Jurkat, Clone E6-1 (cell line): ENCODE results near the gene RAI1.

Experiments
- DNase-seq: peaks from one replicate; pipeline ENCODE4 v3.0.0-alpha.2; 2011; ENCODE audit warnings: low read depth, low spot score
- H3K4me3 ChIP-seq: 2 replicates; pipeline ENCODE4 v1.5.1; 2011; ENCODE audit warnings: mild to moderate bottlenecking, low read length, control low read depth, moderate library complexity

RAI1 gene

GRCh38 chr17:17754719-17755686, 73.7 kb downstream of the RAI1 start:
- DNase-seq = no peak

DNA sequence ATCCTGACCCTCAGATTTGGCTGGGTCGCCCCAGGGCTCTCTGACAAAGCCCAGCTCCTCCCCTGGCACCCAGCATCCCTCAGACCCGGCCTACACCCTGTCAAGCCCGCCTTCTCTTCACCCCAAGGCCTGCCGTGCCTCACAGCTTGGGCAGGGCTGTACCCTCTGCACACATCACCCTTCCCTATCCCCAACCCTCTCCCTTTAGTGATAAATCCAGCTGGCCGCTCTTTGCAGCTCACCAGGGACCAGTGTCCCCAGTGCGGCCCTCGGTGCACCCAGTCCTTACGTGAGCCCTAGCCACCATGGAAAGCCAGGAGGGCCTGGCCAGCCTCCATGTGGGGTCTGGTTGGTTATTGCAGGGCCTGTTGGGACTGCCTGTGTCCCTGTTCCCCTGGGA, 74.5 kb downstream of the RAI1 start:
- no peak for DNase-seq
- H3K4me3 ChIP-seq = no peak overlapping the region

More at GRCh38 chr17:17754719-17755686, 73.7 kb downstream of the RAI1 start:
- no peak overlapping the region for H3K4me3 ChIP-seq

DNA sequence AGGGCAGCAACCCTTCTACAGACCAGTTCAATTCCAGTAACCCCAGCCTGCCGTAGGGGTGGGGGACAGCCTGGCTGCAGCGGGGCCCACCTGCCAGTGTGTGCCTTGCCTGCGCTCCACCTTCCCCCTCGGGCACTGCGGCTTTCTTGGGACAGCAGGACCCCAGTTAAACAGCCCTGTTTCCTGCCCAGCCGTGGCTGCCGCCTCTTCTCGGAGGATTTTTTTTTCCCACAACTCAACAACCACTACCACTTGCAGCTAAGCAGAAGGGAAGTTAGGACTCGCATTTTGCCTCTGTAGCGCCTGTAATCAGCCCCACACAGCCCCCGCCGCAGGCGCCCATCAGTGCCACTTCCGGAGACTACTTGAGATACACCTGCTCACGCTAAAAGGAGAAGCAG, 76.1 kb downstream of the RAI1 start:
- DNase-seq = peak; percentile 95
- peak overlapping the region; percentile 50 for H3K4me3 ChIP-seq

- H3K4me3 ChIP-seq = peak overlapping the region; percentile 50
- DNase-seq = peak; percentile 73
Measured at GRCh38 chr17:17757956-17758845, 76.9 kb downstream of the RAI1 start.

- peak overlapping the region; percentile 50 for H3K4me3 ChIP-seq
- DNase-seq = peak; percentile 48
Measured at GRCh38 chr17:17758941-17759563, 77.8 kb downstream of the RAI1 start.

DNA sequence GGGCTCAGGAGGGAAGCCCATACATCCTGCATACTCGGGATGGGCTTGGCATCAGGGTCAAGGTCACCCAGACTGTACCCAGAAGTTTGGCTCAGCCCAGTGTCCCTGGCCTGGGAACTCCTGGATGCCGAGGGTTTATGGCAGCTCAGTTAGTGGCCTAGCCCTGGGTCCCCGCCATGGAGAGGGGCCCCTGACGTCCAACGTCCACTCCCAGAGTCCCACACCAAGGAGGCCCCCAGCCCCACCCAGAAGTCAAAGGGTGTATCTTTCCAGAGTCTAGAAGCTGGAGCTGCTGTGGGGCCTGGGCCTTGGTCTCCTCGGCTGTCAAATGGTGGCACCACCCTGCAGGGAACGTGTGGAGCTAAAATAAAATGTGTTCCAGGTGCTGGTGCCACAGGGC, 79.1 kb downstream of the RAI1 start:
- DNase-seq = no peak
- H3K4me3 ChIP-seq = no peak overlapping the region

- H3K4me3 ChIP-seq = no peak overlapping the region
- no peak for DNase-seq
Measured at GRCh38 chr17:17760872-17761550, 79.8 kb downstream of the RAI1 start.

GRCh38 chr17:17761894-17762743, 80.9 kb downstream of the RAI1 start:
- DNase-seq = no peak
- H3K4me3 ChIP-seq = no peak overlapping the region

DNA sequence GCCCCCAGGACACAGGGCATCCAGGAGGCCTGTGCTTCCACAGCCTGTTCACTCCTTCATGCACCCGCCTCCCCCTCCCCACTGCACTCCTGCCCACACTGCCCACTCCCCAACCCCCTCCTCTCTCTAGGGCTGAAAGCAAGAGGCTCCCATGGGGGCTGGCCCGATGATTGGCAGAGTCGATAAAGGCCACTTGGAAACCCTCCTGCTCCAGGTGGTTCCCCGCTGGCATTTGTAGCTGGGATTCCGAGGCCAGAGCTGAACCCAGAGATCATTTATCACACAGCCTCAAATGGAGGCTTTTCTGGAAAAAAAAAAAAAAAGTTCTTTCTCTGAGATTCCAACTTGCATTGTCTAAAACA, 81.5 kb downstream of the RAI1 start:
- no peak overlapping the region for H3K4me3 ChIP-seq
- no peak for DNase-seq

DNA sequence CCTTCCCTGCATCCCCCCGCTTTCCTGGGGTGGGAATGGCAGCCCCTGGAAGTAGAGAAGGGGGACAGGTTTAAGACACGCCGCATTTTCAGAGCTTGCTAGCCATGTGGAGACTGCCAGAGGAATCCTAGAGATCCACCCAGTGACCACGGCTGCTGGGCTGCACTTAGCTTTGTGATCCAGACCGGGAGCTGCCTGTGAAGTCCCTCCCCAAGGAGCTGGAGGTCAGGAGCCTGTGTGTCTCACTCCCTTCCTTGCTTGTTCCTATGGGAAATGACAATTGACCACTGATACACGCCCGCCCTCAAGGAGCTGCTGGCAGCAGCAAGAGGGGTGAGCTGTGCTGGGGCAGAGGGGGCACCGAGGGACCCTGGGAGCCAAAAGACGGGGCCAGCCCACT, 81.9 kb downstream of the RAI1 start:
- no peak overlapping the region for H3K4me3 ChIP-seq
- DNase-seq = no peak

DNA sequence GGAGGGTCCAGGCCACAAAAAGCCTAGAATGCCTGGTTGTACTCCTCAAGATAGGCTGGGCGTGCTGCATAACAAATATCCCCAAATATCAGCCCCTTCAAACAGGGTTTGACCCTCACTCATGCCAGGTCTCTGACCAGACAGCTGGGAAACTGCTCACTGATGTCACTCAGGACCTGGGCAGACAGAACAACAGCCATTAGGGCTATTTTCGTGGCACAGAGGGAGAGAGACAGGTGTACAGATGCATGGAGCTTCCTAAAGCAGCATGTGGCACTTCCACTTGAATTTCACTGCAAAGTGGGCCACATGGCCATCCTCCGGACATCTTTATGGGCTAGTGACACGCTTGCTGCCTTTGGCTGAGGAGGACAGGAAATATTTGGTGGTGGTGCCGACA, 82.5 kb downstream of the RAI1 start:
- H3K4me3 ChIP-seq = peak overlapping the region; percentile 13; the same call in 1 of the 2 replicates
- no peak for DNase-seq

DNA sequence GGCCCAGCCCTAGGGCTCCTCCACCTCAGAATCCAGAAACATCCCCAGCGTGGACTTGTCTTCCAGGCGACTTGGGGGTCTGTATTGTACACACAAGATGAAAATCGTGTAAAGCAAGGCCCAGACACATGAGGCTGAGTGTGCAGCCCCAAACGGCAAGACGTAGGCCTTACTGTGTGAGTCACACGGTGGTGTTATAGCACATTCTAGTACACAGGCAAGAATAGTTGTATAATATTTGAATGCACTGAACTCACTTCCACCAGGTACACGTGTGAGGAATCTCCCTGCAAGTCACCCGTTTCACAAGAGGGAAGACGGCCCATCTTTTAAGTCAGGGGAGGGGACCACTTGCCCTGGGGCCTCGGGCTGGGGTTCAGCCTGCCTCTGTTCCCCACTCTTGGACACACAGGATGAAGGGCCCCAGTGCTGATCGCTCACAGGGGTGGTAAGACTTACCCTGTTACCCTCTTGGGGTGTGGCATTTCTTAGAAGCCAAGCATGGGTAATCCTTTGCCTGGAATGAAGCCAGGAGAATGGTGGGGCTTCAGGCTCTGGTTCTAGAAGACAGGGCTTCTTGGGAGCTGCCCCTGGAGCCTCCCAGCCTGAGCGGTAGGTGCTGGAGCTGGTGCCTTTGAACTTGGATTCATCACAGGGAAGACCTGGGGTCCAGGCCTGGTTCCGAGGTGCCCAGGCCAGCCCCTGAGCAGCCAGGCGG, 84.3 kb downstream of the RAI1 start:
- no peak for DNase-seq
- no peak overlapping the region for H3K4me3 ChIP-seq

DNA sequence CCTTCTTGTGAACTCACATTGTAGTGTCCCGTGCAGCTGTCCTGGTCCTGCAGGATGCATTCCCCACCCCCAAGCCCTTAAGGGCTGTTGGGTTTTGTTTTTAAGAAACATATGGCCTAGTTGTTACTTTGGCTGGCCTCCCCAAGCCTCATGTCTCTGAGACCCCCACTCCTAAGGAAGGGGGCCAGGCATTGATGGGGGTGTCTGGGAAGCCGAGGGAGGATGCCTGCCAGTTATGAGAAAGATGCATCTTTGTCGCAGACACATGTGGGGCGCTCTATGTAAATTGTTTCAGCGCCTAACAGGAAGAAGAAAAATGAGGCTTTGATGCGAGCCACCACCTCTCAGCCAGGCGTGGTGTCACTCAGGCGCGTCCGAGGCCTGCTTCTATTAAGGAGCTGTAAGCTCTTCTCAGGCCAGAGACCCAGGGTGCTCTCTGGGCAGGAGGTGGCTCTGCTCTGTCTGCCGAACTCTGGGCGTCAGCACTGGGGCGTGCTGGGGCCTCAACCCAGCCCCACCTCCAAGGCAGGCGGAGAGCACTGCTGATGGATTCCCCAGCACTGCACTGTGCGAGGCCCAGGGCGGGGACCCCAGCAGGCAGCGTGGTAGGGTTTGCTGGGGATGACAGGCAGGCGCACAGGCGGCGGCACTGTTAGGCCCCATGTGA, 85.0 kb downstream of the RAI1 start:
- no peak for DNase-seq
- H3K4me3 ChIP-seq = no peak overlapping the region

- DNase-seq = no peak
- no peak overlapping the region for H3K4me3 ChIP-seq
Measured at GRCh38 chr17:17766744-17767120, 85.5 kb downstream of the RAI1 start.

GRCh38 chr17:17767154-17767869, 86.1 kb downstream of the RAI1 start:
- DNase-seq = no peak

GRCh38 chr17:17767887-17768418, 86.7 kb downstream of the RAI1 start:
- no peak overlapping the region for H3K4me3 ChIP-seq
- no peak for DNase-seq

More at GRCh38 chr17:17767154-17767869, 86.1 kb downstream of the RAI1 start:
- no peak overlapping the region for H3K4me3 ChIP-seq
